ENCODE results near the gene RGL4.

DNA sequence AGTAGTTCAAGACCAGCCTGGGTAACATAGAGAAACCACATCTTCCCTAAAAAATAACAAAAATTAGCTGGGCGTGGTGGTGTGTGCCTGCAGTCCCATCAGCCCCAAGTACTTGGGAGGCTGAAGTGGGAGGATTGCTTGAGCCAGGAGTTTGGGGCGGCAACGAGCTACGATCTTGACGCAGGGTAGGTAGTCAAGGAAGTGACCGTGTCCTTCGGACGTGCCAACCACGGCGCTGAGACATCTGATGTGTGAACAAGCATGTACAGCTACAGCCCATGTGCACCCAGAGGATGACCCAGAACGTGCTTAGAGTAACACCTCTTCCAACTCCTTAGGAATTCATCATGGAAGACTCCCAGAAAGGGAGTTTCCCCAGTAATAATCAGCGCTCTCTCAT lies 21.4 kb downstream of the RGL4 start:
- TF ChIP-seq, protein P1, sequence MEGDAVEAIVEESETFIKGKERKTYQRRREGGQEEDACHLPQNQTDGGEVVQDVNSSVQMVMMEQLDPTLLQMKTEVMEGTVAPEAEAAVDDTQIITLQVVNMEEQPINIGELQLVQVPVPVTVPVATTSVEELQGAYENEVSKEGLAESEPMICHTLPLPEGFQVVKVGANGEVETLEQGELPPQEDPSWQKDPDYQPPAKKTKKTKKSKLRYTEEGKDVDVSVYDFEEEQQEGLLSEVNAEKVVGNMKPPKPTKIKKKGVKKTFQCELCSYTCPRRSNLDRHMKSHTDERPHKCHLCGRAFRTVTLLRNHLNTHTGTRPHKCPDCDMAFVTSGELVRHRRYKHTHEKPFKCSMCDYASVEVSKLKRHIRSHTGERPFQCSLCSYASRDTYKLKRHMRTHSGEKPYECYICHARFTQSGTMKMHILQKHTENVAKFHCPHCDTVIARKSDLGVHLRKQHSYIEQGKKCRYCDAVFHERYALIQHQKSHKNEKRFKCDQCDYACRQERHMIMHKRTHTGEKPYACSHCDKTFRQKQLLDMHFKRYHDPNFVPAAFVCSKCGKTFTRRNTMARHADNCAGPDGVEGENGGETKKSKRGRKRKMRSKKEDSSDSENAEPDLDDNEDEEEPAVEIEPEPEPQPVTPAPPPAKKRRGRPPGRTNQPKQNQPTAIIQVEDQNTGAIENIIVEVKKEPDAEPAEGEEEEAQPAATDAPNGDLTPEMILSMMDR (conservative IDR thresholded peaks at IDR 0.05 in 1 of 2, IDR thresholded peaks at IDR 0.05 in 1 of 2; ENCODE audit: extremely low read depth in 1 of 2, insufficient read depth in 1 of 2, low read depth in 1 of 2, low read length in 2 of 2): no peak
- no peak for TF ChIP-seq EZH2 (IDR thresholded peaks at IDR 0.05; ENCODE audit: borderline replicate concordance, low read length)

Data from mammary epithelial cell (primary cell).